BE2C (cell line): Measurements from ENCODE around the gene LRRC74B.

Experiments
- DNase-seq: peaks from one replicate; pipeline ENCODE4 v3.0.0-alpha.2; 2020
- H3K27me3 ChIP-seq: fragments of 250-450 bp; sonication (Bioruptor Pico); 2 replicates; pipeline ENCODE4 v1.5.1; 2020; ENCODE audit warnings: mild to moderate bottlenecking
- H3K36me3 ChIP-seq: fragments of 250-450 bp; sonication (Bioruptor Pico); 2 replicates; pipeline ENCODE4 v1.5.1; 2020; ENCODE audit warnings: mild to moderate bottlenecking
- H3K4me1 ChIP-seq: fragments of 250-450 bp; sonication (Bioruptor Pico); 2 replicates; pipeline ENCODE4 v1.5.1; 2020
- H3K4me3 ChIP-seq: 2 replicates; pipeline ENCODE4 v1.5.1; 2011; ENCODE audit warnings: low read depth, low read length
- H3K9me3 ChIP-seq: fragments of 250-450 bp; sonication (Bioruptor Pico); 2 replicates; pipeline ENCODE4 v1.5.1; 2020
- TF ChIP-seq, protein P1 (sequence below): IDR thresholded peaks from 2 replicates; pipeline ENCODE4 v1.5.1; 2012; ENCODE audit warnings: mild to moderate bottlenecking, low read depth, low read length

The LRRC74B gene

DNA sequence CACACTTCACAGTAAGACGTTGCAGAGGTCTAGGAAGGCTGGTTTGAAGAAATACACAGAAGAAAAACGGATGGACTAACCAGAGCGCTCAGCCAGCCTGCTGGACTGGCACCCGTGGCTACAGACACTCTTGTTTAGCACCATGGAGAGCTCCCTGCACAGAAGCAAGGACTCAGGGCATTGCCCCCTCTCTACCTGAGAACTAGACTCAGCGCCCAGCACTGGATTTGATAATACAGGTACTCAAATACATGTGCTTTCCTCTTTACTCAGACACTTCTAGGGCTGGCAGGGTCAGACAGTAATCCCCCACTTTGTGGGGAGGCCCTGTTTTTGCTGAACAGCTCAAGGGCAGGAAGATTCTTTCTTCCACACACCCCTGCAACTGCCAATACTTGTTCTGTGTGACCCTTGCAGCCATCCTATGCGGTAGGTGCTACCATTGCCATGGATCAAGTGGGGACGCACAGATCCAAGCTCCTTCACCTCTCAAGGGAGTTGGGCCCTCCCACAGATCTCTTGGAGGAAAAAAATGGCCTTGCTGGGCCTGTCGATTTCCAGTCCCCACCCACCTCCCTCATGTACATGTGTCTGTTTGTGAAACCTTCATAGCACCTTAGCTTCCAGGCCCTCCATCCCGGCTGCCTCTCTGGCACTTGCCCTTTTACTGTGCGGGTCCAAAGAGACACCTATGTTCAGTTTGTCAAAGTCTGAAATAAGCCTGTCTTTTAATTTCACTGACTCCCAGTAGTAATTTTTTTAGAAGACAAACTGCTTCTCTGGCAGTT, 35.9 kb upstream of the LRRC74B start:
- Histone ChIP-seq H3K4me3 (no peak overlapping the region), H3K4me1 (no peaks in the 10 kb centered on the region; the same call in 1 of the 2 replicates), H3K36me3 (peaks cover 35% of the 10 kb centered on the region), H3K9me3 (no peaks in the 10 kb centered on the region), H3K27me3 (no peaks in the 10 kb centered on the region)
- DNase-seq, result no peak
- TF ChIP-seq, protein P1, sequence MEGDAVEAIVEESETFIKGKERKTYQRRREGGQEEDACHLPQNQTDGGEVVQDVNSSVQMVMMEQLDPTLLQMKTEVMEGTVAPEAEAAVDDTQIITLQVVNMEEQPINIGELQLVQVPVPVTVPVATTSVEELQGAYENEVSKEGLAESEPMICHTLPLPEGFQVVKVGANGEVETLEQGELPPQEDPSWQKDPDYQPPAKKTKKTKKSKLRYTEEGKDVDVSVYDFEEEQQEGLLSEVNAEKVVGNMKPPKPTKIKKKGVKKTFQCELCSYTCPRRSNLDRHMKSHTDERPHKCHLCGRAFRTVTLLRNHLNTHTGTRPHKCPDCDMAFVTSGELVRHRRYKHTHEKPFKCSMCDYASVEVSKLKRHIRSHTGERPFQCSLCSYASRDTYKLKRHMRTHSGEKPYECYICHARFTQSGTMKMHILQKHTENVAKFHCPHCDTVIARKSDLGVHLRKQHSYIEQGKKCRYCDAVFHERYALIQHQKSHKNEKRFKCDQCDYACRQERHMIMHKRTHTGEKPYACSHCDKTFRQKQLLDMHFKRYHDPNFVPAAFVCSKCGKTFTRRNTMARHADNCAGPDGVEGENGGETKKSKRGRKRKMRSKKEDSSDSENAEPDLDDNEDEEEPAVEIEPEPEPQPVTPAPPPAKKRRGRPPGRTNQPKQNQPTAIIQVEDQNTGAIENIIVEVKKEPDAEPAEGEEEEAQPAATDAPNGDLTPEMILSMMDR, result no peak

GRCh38 chr22:21010426-21011113, 35.2 kb upstream of the LRRC74B start:
- H3K9me3 ChIP-seq, result no peaks in the 10 kb centered on the region
- DNase-seq, result no peak
- H3K27me3 ChIP-seq, result no peaks in the 10 kb centered on the region
- no peaks in the 10 kb centered on the region; the same call in 1 of the 2 replicates for H3K4me1 ChIP-seq
- H3K36me3 ChIP-seq, result peaks cover 28% of the 10 kb centered on the region
- no peak overlapping the region for H3K4me3 ChIP-seq
- TF ChIP-seq, protein P1, result no peak

- TF ChIP-seq, protein P1, result no peak
- DNase-seq, result peak; percentile 4
- Histone ChIP-seq H3K36me3 (peaks cover 18% of the 10 kb centered on the region), H3K9me3 (no peaks in the 10 kb centered on the region), H3K4me3 (peak overlapping the region; percentile 85), H3K27me3 (no peaks in the 10 kb centered on the region), H3K4me1 (peaks cover 7% of the 10 kb centered on the region)
Observed at GRCh38 chr22:21012446-21013407, 33.0 kb upstream of the LRRC74B start.

- Histone ChIP-seq H3K27me3 (no peaks in the 10 kb centered on the region), H3K9me3 (no peaks in the 10 kb centered on the region), H3K4me3 (peak overlapping the region; percentile 85), H3K36me3 (peaks cover 11% of the 10 kb centered on the region), H3K4me1 (peaks cover 7% of the 10 kb centered on the region)
- TF ChIP-seq, protein P1, result no peak
- no peak for DNase-seq
Observed at GRCh38 chr22:21013657-21014201, 32.0 kb upstream of the LRRC74B start.

GRCh38 chr22:21014202-21014725, 31.5 kb upstream of the LRRC74B start:
- peak overlapping the region; percentile 85 for H3K4me3 ChIP-seq
- peaks cover 7% of the 10 kb centered on the region for H3K4me1 ChIP-seq
- H3K9me3 ChIP-seq, result no peaks in the 10 kb centered on the region
- H3K27me3 ChIP-seq, result no peaks in the 10 kb centered on the region
- TF ChIP-seq, protein P1, result no peak
- H3K36me3 ChIP-seq, result peaks cover 5% of the 10 kb centered on the region
- peak; percentile 99 for DNase-seq
